GM12891 (cell line): Measurements from ENCODE around the gene LRP11.

Experiments used
- PAX5 ChIP-seq: IDR thresholded peaks from 2 replicates; pipeline ENCODE4 v1.6.1; 2011; ENCODE audit warnings: low read length, moderate library complexity, mild to moderate bottlenecking; ENCODE audit not compliant: insufficient read depth, severe bottlenecking
- POLR2A ChIP-seq: IDR thresholded peaks from 2 replicates; pipeline ENCODE4 v1.6.1; 2011; ENCODE audit warnings: low read depth, low read length, control low read depth
- POLR2AphosphoS5 ChIP-seq: IDR thresholded peaks from 2 replicates; pipeline ENCODE4 v1.6.1; 2011; ENCODE audit warnings: low read depth, low read length, control low read depth
- SPI1 ChIP-seq: IDR thresholded peaks from 2 replicates; pipeline ENCODE4 v1.6.1; 2011; ENCODE audit warnings: low read depth, low read length, control low read depth
- TAF1 ChIP-seq: IDR thresholded peaks from 2 replicates; pipeline ENCODE4 v1.6.1; 2011; ENCODE audit warnings: low read depth, low read length, control low read depth

GRCh38 chr6:149900620-149901443, 36.7 kb upstream of the LRP11 start:
- no peak for TF ChIP-seq TAF1
- TF ChIP-seq POLR2A = no peak
- TF ChIP-seq POLR2AphosphoS5 = no peak
- TF ChIP-seq SPI1 = no peak
- no peak for TF ChIP-seq PAX5
